Limb (tissue), 2 donors: Measurements from ENCODE around the gene OVCH2.
A peak's percentile ranks its signal among the peaks of the same experiment; 100 is the strongest.
"Not testable (repeated sequence)": the region's sequence is repeated elsewhere in the genome, so short reads cannot be mapped to it uniquely, and the experiment has no call there.

Experiments
- DNase-seq, 2 donors: peaks; one replicate each; pipeline ENCODE4 v3.0.0-alpha.2; 2016; ENCODE audit errors: extremely low spot score in 2 of 2

Gene OVCH2

GRCh38 chr11:7672276-7672959 is 33.9 kb downstream of the OVCH2 start:
- no peak for DNase-seq

GRCh38 chr11:7671347-7672215 is 34.7 kb downstream of the OVCH2 start:
- DNase-seq, result no peak

DNA sequence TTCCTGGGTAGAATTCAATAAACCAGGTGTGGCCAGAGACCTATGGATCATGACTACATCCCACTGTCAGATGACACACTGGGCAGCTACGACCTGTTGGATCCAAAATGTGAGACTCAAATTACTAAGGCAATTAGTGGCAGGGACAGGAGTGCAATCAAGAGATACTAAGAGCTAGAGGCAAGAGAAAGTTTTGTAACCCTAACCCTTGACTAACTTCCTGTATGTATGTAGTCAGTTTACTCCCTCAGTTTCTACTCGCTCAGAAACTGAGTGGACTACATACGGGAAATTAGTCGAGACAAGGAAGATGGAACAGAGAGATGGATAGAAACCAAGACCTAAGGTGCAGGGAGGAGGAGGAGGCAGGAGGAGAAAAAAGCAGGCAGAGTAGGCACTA is 35.6 kb downstream of the OVCH2 start:
- DNase-seq, result no peak

DNA sequence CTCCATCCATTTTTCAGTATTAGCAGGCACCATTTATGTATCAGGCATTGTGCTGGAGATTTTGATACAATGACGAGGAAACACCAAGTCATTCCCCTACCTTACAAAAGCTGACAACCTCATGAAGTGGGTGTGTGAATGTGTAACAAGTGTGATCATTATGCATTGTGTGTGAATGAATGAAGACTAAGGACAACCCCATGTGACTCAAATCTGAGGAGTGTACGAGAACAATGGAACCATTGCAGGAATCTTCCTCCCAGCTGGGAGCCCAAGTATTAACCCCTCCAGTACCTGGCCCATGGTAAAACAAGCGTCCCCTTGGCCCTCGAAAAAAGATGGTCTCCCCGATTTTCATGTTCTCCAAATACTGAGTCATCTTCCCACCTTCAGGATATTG is 37.4 kb downstream of the OVCH2 start:
- DNase-seq, result no peak

DNA sequence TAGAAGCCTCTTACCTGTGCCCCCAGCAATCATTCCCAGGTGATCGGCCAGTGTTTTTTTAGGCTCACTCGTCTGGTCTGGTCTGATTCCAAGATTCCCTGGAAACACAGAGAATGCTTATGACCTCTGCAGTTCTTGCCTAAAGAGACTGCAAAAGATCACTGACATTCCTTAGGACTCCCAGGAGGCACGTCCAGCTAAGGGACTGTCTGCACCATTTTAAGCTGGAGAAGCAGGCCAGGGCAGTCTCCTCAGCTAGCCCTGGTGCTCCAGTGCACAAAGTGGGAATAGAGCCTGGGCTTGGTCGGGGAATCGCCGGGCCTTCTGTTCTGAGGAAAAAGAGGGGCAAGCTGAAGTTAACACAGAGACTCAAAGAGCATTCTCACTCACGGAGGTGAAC is 37.8 kb downstream of the OVCH2 start:
- no peak for DNase-seq

DNA sequence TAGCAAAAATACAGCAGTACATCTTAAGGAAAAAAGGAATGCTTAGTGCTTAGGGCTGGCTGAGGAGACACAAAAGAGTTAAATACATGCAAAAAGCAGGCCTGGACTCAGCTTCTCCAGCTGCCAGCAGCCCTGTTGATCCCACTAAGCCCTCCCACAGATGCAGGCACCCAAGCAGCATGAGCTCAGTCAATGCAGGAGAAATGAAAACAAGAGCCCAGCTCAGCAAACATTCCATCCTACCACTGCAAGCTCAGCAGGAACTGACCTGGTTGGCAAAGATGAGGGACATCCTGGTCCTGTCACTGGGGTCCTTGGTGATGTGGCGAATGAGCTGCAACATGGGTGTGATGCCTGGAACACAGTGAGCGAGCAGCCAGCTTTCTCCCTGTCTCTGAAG is 38.8 kb downstream of the OVCH2 start:
- no peak for DNase-seq

- DNase-seq, result no peak
Observed at GRCh38 chr11:7666292-7666866, 39.9 kb downstream of the OVCH2 start.

- peak; percentile 35 to 82 for DNase-seq
Observed at GRCh38 chr11:7665473-7666291, 40.6 kb downstream of the OVCH2 start.

DNA sequence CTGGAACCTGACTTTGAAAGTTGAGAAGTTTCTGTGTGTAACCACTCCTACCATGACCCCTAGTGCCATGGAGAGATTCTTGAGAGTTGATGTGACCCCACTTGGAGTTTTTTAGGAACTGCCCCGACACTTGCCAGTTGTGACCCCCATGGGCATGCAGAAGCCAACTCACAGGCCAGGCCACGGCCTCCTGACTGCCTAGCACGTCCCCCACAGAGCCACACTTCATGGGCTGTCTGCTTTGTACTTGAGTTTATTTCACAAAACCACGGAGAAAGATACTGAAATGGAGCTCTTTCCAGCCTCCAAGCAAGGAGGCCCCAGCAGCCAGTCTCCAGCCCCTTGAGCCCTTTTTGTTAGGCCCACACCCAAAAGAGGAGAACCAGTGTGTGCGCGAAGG is 41.4 kb downstream of the OVCH2 start:
- no peak for DNase-seq

GRCh38 chr11:7663531-7663930 is 42.7 kb downstream of the OVCH2 start:
- not testable (repeated sequence) for DNase-seq

GRCh38 chr11:7657306-7658025 is 48.8 kb downstream of the OVCH2 start:
- peak; percentile 38 to 52 for DNase-seq

DNA sequence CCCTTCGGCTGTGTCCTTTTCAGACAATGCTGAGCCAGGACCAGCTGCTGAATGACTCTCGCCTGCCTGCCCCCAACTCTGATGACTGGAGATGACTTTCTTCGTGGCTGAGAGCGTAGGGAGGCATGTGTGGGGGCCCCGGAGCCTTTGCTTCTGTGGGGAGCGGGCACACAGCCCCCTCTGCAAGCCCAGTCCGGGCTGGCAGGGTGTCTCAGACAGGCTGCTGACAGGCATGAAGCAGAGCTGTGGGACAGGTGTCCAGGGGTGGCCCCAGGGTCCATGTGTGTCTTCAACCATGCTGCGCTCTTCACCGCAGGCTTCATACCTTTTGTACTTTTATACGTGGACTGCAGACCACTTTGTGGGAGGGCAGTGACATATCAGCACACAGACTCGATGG is 49.6 kb downstream of the OVCH2 start:
- DNase-seq, result no peak

GRCh38 chr11:7655253-7656217 is 50.7 kb downstream of the OVCH2 start:
- no peak for DNase-seq

DNA sequence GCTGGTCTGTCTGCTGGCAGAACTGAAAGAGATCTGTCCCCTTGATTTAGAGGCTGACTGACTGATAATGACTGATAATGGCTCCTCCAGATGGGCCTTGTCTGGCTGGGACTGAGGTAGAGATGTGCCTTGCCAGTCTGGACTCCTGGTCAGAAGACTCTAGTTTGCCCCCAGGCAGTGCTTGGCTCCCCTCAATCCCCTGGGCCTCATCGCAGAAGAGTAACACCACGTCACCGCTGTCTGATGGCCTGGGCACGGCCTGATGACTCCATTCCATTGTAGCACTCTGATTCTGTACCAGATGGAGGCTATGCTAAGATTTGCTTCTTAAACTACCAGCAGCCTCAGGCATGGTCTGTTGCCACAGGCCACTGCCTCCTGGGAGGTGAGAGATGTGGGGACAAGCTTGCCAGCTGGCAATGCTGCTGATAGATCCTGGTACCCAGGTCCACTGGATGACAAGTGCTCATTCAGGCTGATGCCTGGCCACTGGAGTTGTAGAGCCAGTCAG is 52.0 kb downstream of the OVCH2 start:
- no peak for DNase-seq

- no peak for DNase-seq
Observed at GRCh38 chr11:7651700-7652099, 54.6 kb downstream of the OVCH2 start.

GRCh38 chr11:7651140-7651551 is 55.1 kb downstream of the OVCH2 start:
- DNase-seq, result no peak

DNA sequence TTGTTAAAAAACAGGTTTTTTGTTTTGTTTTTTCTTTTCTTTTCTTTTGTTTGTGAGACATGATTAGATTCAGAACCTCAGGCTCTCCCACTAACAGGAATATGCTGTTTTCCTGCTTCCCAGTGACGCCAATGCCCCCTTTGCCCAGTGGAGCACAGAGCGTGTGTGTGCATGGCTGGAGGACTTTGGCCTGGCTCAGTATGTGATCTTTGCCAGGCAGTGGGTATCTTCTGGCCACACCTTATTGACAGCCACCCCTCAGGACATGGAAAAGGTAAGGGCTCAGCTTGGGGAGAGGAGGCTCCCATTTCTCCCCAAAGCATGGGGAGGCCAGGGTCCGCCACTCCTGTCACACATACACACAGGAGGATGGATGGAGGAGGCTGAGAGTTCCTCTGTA is 58.0 kb downstream of the OVCH2 start:
- no peak for DNase-seq

GRCh38 chr11:7646866-7647265 is 59.4 kb downstream of the OVCH2 start:
- no peak for DNase-seq

GRCh38 chr11:7645206-7645605 is 61.1 kb downstream of the OVCH2 start:
- DNase-seq, result no peak

GRCh38 chr11:7643314-7643713 is 63.0 kb downstream of the OVCH2 start:
- DNase-seq, result peak in 1 of 2 donors; percentile 0
